ENCODE results near the gene HNRNPD. TPM values are rescaled to one million over a fixed set of nuclear protein-coding genes. Genes with fewer than 3 reads are reported as not detected.

The HNRNPD gene, protein sequence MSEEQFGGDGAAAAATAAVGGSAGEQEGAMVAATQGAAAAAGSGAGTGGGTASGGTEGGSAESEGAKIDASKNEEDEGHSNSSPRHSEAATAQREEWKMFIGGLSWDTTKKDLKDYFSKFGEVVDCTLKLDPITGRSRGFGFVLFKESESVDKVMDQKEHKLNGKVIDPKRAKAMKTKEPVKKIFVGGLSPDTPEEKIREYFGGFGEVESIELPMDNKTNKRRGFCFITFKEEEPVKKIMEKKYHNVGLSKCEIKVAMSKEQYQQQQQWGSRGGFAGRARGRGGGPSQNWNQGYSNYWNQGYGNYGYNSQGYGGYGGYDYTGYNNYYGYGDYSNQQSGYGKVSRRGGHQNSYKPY
- total RNA-seq: 100 to 1,000 TPM in 1 of 2 donors, 10 to 100 TPM in 1; 63.2 to 110 TPM

DNA sequence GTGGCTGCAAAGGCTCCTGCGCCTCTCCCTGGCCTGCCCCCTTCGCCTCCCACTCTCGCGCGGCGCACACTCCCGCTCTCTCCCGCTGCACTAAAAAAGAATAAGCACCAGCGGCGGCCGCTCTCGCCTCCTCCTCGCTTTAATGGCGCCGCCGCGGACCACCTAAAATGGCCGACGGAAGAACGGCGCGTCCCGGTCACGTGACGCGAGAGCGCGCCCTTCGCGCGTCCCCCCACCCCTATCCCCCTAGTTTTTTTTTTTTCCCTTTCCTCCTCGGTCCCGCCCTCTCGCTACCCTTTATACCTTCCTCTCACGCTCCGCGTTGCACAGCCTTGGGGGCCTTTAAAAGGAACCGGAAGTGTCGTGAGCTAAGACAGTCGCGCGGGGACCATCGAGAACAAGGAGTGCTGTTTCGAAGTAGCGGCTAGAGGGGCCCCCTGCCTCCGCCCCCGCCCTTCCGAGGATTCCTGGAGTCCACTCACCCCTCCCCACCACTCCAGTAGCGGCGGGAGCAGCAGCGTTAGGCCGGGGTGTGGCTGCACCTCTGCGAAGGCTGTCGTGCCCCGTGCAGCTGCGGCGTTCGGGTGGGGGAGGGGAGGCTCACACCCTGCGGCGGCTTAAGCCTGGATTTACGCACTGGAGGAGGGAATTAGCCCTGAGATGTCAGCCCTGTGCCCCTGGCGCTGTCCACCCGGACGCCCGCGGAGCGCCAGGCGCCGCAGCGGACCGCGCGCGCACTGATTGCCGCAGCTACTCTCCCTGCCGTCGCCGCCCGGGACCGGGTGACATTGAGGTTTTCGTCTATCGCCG, at the start of gene HNRNPD:
TSS of gene HNRNPD (minus strand) at position 176 of the 810 bp plus-strand sequence. CDS start 313 bp downstream, outside the sequence.
- H3K4me3 ChIP-seq: peak within 1 kb of the TSS; percentile 93
- no peaks in the 10 kb centered on the region for H3K27me3 ChIP-seq (replicated peaks; ENCODE audit: insufficient read depth)
- H3K27ac ChIP-seq: peak within 1 kb of the TSS; percentile 96 to 97
- TF ChIP-seq, protein P1, sequence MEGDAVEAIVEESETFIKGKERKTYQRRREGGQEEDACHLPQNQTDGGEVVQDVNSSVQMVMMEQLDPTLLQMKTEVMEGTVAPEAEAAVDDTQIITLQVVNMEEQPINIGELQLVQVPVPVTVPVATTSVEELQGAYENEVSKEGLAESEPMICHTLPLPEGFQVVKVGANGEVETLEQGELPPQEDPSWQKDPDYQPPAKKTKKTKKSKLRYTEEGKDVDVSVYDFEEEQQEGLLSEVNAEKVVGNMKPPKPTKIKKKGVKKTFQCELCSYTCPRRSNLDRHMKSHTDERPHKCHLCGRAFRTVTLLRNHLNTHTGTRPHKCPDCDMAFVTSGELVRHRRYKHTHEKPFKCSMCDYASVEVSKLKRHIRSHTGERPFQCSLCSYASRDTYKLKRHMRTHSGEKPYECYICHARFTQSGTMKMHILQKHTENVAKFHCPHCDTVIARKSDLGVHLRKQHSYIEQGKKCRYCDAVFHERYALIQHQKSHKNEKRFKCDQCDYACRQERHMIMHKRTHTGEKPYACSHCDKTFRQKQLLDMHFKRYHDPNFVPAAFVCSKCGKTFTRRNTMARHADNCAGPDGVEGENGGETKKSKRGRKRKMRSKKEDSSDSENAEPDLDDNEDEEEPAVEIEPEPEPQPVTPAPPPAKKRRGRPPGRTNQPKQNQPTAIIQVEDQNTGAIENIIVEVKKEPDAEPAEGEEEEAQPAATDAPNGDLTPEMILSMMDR (IDR thresholded peaks at IDR 0.05): no peak
- H3K36me3 ChIP-seq: no peaks in the 10 kb centered on the region
- ATAC-seq (ENCODE audit: insufficient number of reproducible peaks, low FRiP score, low read depth): peak; percentile 96
- no peaks in the 10 kb centered on the region for H3K9me3 ChIP-seq
- DNase-seq (ENCODE audit: low spot score): peak; percentile 95
- peaks cover 16 to 39% of the 10 kb centered on the region in 2 donors for H3K4me1 ChIP-seq (ENCODE audit: control insufficient read depth in 1 of 2, low read depth in 2 of 2)

DNA sequence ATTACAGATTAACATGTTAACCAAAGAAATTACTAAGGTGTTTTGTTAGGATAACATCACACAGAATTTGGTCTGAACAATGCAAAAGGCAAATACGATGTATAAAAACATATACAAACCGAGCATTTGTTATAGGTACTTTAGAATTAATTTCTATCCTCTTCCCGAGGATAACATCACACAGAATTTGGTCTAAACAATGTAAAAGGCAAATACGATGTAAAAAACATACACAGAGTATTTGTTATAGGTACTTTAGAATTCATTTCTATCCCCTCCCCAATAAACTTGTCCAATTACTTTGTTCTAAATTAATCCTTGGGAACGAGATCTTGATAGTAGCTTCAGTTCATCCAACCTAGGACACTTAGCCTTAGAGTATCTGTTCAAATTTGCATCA, 48.8 kb upstream of the HNRNPD start:
- Histone ChIP-seq H3K36me3 (peaks cover 26% of the 10 kb centered on the region), H3K9me3 (no peaks in the 10 kb centered on the region), H3K27me3 (replicated peaks; ENCODE audit: insufficient read depth) (no peaks in the 10 kb centered on the region), H3K27ac (no peak overlapping the region), H3K4me1 (ENCODE audit: control insufficient read depth in 1 of 2, low read depth in 2 of 2) (peaks cover 17 to 31% of the 10 kb centered on the region in 2 donors), H3K4me3 (no peak overlapping the region)
- DNase-seq (ENCODE audit: low spot score): no peak
- ATAC-seq (ENCODE audit: insufficient number of reproducible peaks, low FRiP score, low read depth): no peak
- TF ChIP-seq, protein P1 (IDR thresholded peaks at IDR 0.05): no peak

DNA sequence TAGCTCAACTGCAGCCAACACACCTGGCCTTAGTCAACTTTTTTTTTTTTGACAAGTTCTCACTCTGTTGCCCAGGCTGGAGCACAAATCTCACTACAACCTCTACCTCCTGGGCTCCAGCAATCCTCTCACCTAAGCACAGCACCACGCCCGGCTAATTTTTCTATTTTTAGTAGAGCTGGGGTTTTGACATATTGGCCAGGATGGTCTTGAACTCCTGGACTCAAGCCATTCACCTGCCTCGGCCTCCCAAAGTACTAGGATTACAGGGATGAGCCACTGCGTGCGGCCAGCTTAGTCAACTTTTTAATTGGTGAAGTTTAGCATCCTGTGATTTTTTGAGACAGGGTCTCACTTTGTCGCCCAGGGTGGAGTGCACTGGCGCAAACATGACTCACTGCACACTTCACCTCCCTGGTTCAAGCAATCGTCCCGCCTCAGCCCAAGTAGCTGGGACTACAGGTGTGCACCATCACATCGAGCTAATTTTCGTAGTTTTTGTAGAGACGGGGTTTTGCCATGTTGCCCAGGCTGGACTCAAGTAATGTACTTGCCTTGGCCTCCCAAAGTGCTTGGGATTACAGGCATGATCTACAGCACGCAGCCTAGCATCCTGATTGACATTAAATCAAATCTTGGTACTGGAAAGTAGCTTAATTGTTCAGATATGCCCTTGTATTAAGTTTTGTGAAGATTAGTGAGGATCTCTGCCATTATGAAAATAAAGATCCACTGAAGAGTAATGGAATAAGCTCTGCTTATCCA, 48.2 kb upstream of the HNRNPD start:
- Histone ChIP-seq H3K27ac (no peak overlapping the region), H3K4me3 (no peak overlapping the region), H3K9me3 (no peaks in the 10 kb centered on the region), H3K27me3 (replicated peaks; ENCODE audit: insufficient read depth) (no peaks in the 10 kb centered on the region), H3K4me1 (ENCODE audit: control insufficient read depth in 1 of 2, low read depth in 2 of 2) (peaks cover 10 to 24% of the 10 kb centered on the region in 2 donors), H3K36me3 (peaks cover 26% of the 10 kb centered on the region)
- DNase-seq (ENCODE audit: low spot score): no peak
- TF ChIP-seq, protein P1 (IDR thresholded peaks at IDR 0.05): no peak
- ATAC-seq (ENCODE audit: insufficient number of reproducible peaks, low FRiP score, low read depth): no peak

DNA sequence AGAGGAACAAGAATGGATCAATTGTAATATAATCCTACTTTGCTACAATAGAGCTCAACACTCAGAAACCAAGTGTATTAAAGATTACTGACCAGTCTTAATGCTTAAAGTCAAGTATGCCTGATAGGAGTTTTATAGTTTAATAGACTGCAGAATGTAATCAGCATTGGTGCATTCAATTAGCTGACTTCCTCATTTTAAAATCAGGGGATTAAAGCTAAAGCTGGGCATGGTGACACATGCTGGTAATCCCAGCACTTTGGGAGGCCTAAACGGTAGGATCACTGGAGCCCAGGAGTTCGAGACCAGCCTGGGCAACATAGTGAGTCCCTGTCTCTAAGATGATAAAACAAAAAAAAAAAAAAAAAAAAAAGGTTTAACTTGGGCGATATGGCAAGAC, 45.7 kb upstream of the HNRNPD start:
- Histone ChIP-seq H3K4me1 (ENCODE audit: control insufficient read depth in 1 of 2, low read depth in 2 of 2) (peaks cover 0 to 7% of the 10 kb centered on the region in 2 donors), H3K27ac (no peak overlapping the region), H3K4me3 (no peak overlapping the region), H3K9me3 (no peaks in the 10 kb centered on the region), H3K36me3 (peaks cover 13% of the 10 kb centered on the region), H3K27me3 (replicated peaks; ENCODE audit: insufficient read depth) (no peaks in the 10 kb centered on the region)
- TF ChIP-seq, protein P1 (IDR thresholded peaks at IDR 0.05): no peak
- ATAC-seq (ENCODE audit: insufficient number of reproducible peaks, low FRiP score, low read depth): no peak
- no peak for DNase-seq (ENCODE audit: low spot score)

All from thoracic aorta (tissue), 2 donors.